Sciatic nerve (tissue), 1 donor: ENCODE results near the gene DEFB119. TPM values are rescaled to one million over a fixed set of nuclear protein-coding genes. Genes with fewer than 3 reads are reported as not detected.

Source experiments
- total RNA-seq: library from RNA; stranded (reverse); fragmentation: NEBNext Ultra II Directional; extraction: Animal tissue kit (Norgen Biotek cat#: 25700); gene quantifications from one replicate; pipeline ENCODE4 v1.2.1, GENCODE V29; 2021
- donor health status: DM: no; HTN: no; CAD: no.

DEFB119 gene
- total RNA-seq, 1 donor from 2014 or later: not detected

Other genes starting within 250 kb of the DEFB119 start
- not detected for gene DEFB115, start 132.9 kb downstream of the DEFB119 start, total RNA-seq
- not detected for gene DEFB116, start 82.0 kb downstream of the DEFB119 start, total RNA-seq
- gene DEFB118, start 22.0 kb downstream of the DEFB119 start, total RNA-seq: not detected
- not detected for gene DEFB121, start 15.6 kb upstream of the DEFB119 start, total RNA-seq
- gene DEFB123, start 50.0 kb upstream of the DEFB119 start, total RNA-seq: not detected
- 1.8 TPM for gene DEFB124, start 84.5 kb upstream of the DEFB119 start, total RNA-seq
- 7.2 TPM for gene REM1, start 84.7 kb upstream of the DEFB119 start, total RNA-seq
- 106 TPM for gene HM13, start 123.9 kb upstream of the DEFB119 start, total RNA-seq
- gene ID1, start 214.7 kb upstream of the DEFB119 start, total RNA-seq: 373 TPM
- 8.3 TPM for gene COX4I2, start 247.3 kb upstream of the DEFB119 start, total RNA-seq